ENCODE results near the gene SMG7.

Gene SMG7

GRCh38 chr1:183576537-183576936, 104.2 kb downstream of the SMG7 start:
- peaks cover 2% of the 10 kb centered on the region for H3K27me3 Mint-ChIP-seq
- peaks cover 5% of the 10 kb centered on the region for H3K36me3 Mint-ChIP-seq
- peaks cover 12% of the 10 kb centered on the region for H3K4me1 Mint-ChIP-seq (ENCODE audit: low read depth)
- no peak overlapping the region for H3K27ac Mint-ChIP-seq
- H3K4me3 Mint-ChIP-seq: no peak overlapping the region
- H3K9me3 Mint-ChIP-seq (ENCODE audit: low read depth): no peaks in the 10 kb centered on the region

DNA sequence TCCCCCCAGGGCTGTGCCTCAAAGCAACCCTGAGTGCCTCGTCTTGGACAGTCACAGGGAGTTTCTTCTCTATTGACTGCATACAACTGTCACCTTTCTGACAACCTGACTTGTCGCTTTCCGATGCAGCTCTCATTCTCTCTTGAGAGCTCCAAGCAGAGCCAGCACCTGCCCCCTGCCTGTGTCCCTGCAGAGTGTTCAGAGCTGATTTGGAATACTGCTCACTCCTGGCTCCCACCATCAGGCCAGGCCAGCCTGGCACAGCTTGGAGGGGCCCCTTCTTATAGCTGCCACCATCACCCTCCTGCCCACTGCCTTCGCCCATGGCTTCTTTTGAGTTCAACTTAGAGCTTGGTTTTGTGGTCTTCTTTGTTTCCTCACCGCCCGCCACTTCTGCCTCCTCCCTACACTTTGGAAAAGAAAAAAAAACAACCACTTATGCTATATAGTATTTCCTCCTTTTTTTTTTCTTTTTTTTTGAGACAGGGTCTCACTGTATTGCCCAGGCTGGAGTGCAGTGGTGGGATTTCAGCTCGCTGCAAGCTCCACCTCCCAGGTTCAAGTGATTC, 105.7 kb downstream of the SMG7 start:
- Mint-ChIP-seq H3K27ac (no peak overlapping the region), H3K36me3 (peaks cover 5% of the 10 kb centered on the region), H3K9me3 (ENCODE audit: low read depth) (no peaks in the 10 kb centered on the region), H3K27me3 (peaks cover 2% of the 10 kb centered on the region), H3K4me1 (ENCODE audit: low read depth) (peaks cover 12% of the 10 kb centered on the region), H3K4me3 (no peak overlapping the region)

- Mint-ChIP-seq H3K27me3 (no peaks in the 10 kb centered on the region), H3K4me1 (ENCODE audit: low read depth) (peaks cover 12% of the 10 kb centered on the region), H3K27ac (no peak overlapping the region), H3K9me3 (ENCODE audit: low read depth) (no peaks in the 10 kb centered on the region), H3K4me3 (no peak overlapping the region), H3K36me3 (peaks cover 5% of the 10 kb centered on the region)
These were observed 106.6 kb downstream of the SMG7 start for GRCh38 chr1:183578856-183579255.

DNA sequence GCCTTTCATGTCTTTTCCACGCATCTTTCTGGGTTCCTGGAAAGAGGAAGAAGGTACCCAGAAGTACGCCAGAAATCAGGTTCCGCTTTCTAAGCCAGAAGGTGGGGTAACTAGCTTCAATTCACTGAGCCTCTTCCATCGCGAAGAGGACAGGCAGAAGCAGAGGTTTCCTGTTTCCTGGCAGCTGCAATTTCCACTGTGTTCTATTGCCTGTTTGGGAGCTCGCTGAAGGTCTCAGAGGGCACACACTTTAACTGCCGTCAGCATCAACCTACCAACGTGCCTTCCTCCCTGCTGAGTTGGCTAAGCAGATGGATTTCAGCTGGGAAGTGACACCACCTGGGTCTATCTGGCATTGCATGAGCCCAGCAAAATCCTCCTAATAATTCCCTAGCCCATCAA, 108.0 kb downstream of the SMG7 start:
- Mint-ChIP-seq H3K4me3 (peak overlapping the region; percentile 20), H3K36me3 (peaks cover 2% of the 10 kb centered on the region), H3K27me3 (no peaks in the 10 kb centered on the region), H3K4me1 (ENCODE audit: low read depth) (peaks cover 12% of the 10 kb centered on the region), H3K27ac (no peak overlapping the region), H3K9me3 (ENCODE audit: low read depth) (no peaks in the 10 kb centered on the region)

- no peak overlapping the region for H3K27ac Mint-ChIP-seq
- H3K4me3 Mint-ChIP-seq: no peak overlapping the region
- no peaks in the 10 kb centered on the region for H3K36me3 Mint-ChIP-seq
- peaks cover 12% of the 10 kb centered on the region for H3K4me1 Mint-ChIP-seq (ENCODE audit: low read depth)
- no peaks in the 10 kb centered on the region for H3K27me3 Mint-ChIP-seq
- H3K9me3 Mint-ChIP-seq (ENCODE audit: low read depth): no peaks in the 10 kb centered on the region
These were observed 109.9 kb downstream of the SMG7 start for GRCh38 chr1:183582021-183582713.

DNA sequence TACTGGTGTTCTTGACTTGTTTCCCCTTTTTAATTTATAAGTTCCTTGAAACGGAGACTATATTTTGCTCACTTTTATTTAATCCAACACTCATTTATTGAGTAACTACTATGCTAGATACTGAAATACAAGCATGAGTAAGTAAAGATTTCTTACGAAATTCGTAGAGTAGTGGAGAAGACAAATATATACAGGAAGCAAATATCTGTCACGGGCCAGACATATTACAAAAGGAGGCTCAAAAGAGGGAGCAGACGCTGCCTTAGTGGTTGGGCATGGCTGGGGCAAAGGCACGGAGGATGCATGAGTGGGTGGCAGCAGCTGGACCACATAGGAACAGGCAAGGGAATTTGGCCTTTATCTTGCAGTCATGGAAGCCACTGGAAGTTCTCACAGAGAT, 111.2 kb downstream of the SMG7 start:
- Mint-ChIP-seq H3K36me3 (no peaks in the 10 kb centered on the region), H3K27ac (no peak overlapping the region), H3K4me3 (no peak overlapping the region)

GRCh38 chr1:183584147-183584546, 111.8 kb downstream of the SMG7 start:
- Mint-ChIP-seq H3K4me3 (no peak overlapping the region), H3K27ac (no peak overlapping the region), H3K9me3 (ENCODE audit: low read depth) (no peaks in the 10 kb centered on the region), H3K27me3 (no peaks in the 10 kb centered on the region), H3K4me1 (ENCODE audit: low read depth) (peaks cover 14% of the 10 kb centered on the region), H3K36me3 (no peaks in the 10 kb centered on the region)

More for the DNA sequence above, 111.2 kb downstream of the SMG7 start:
- Mint-ChIP-seq H3K9me3 (ENCODE audit: low read depth) (no peaks in the 10 kb centered on the region), H3K27me3 (no peaks in the 10 kb centered on the region), H3K4me1 (ENCODE audit: low read depth) (peaks cover 10% of the 10 kb centered on the region)

DNA sequence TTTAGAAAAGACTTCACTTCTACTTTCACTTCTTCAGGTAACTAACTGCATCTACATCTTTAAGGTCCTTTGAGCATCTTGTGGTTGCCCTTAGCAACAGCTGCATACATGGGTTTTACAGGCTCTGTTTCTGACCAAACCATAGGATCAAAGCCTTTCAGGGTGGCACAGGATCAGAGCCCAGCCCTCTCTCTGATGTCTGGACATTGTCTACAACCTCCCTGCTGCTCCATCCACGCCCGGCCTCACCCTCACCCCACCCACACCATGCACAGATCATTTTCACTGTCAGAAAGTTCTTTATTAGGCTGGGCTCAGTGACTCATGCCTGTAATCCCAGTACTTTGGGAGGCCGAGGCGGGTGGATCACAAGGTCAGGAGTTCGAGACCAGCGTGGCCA, 112.7 kb downstream of the SMG7 start:
- H3K36me3 Mint-ChIP-seq: no peaks in the 10 kb centered on the region
- peaks cover 18% of the 10 kb centered on the region for H3K4me1 Mint-ChIP-seq (ENCODE audit: low read depth)
- no peaks in the 10 kb centered on the region for H3K27me3 Mint-ChIP-seq
- no peak overlapping the region for H3K27ac Mint-ChIP-seq
- H3K4me3 Mint-ChIP-seq: no peak overlapping the region
- H3K9me3 Mint-ChIP-seq (ENCODE audit: low read depth): no peaks in the 10 kb centered on the region

GRCh38 chr1:183586455-183586854, 114.2 kb downstream of the SMG7 start:
- Mint-ChIP-seq H3K9me3 (ENCODE audit: low read depth) (no peaks in the 10 kb centered on the region), H3K4me1 (ENCODE audit: low read depth) (peaks cover 24% of the 10 kb centered on the region)

DNA sequence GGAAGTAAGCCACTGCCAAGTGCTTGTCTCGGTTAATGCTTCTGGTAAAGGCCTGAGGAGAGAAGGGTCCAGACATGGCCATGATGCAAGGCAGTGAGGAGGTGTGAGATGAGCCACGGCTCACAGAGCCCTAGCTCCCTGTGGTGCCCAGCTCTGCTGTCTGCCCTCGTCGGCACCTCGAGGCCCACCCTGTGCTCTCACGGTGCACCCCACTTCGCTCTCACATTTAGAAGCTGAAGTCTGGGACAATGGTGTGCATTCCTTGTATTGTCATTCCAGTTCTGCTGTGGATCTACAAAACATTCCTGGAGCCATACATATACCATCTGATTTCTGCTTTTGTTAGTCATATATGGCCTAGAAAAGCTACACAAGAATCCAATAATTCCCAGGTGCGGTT, 114.6 kb downstream of the SMG7 start:
- Mint-ChIP-seq H3K27me3 (no peaks in the 10 kb centered on the region), H3K4me3 (no peak overlapping the region), H3K9me3 (ENCODE audit: low read depth) (no peaks in the 10 kb centered on the region), H3K36me3 (no peaks in the 10 kb centered on the region), H3K4me1 (ENCODE audit: low read depth) (peaks cover 24% of the 10 kb centered on the region), H3K27ac (no peak overlapping the region)

More at GRCh38 chr1:183586455-183586854, 114.2 kb downstream of the SMG7 start:
- no peaks in the 10 kb centered on the region for H3K36me3 Mint-ChIP-seq
- H3K27me3 Mint-ChIP-seq: no peaks in the 10 kb centered on the region
- no peak overlapping the region for H3K4me3 Mint-ChIP-seq
- no peak overlapping the region for H3K27ac Mint-ChIP-seq

- Mint-ChIP-seq H3K4me1 (ENCODE audit: low read depth) (peaks cover 24% of the 10 kb centered on the region), H3K36me3 (no peaks in the 10 kb centered on the region), H3K4me3 (no peak overlapping the region), H3K9me3 (ENCODE audit: low read depth) (no peaks in the 10 kb centered on the region), H3K27ac (no peak overlapping the region), H3K27me3 (peaks cover 2% of the 10 kb centered on the region)
These were observed 116.5 kb downstream of the SMG7 start for GRCh38 chr1:183588827-183589226.

- peaks cover 2% of the 10 kb centered on the region for H3K27me3 Mint-ChIP-seq
- H3K4me1 Mint-ChIP-seq (ENCODE audit: low read depth): peaks cover 24% of the 10 kb centered on the region
- H3K4me3 Mint-ChIP-seq: no peak overlapping the region
- no peak overlapping the region for H3K27ac Mint-ChIP-seq
- no peaks in the 10 kb centered on the region for H3K36me3 Mint-ChIP-seq
- no peaks in the 10 kb centered on the region for H3K9me3 Mint-ChIP-seq (ENCODE audit: low read depth)
These were observed 117.1 kb downstream of the SMG7 start for GRCh38 chr1:183589384-183589783.

GRCh38 chr1:183589874-183590243, 117.6 kb downstream of the SMG7 start:
- Mint-ChIP-seq H3K4me3 (no peak overlapping the region), H3K36me3 (no peaks in the 10 kb centered on the region), H3K27me3 (peaks cover 2% of the 10 kb centered on the region), H3K4me1 (ENCODE audit: low read depth) (peaks cover 24% of the 10 kb centered on the region), H3K27ac (no peak overlapping the region), H3K9me3 (ENCODE audit: low read depth) (no peaks in the 10 kb centered on the region)

- no peak within 1 kb of the TSS for H3K4me3 Mint-ChIP-seq
- peaks cover 2% of the 10 kb centered on the region for H3K27me3 Mint-ChIP-seq
- no peaks in the 10 kb centered on the region for H3K9me3 Mint-ChIP-seq (ENCODE audit: low read depth)
- peak within 1 kb of the TSS; percentile 46 for H3K27ac Mint-ChIP-seq
- no peaks in the 10 kb centered on the region for H3K36me3 Mint-ChIP-seq
- peaks cover 24% of the 10 kb centered on the region for H3K4me1 Mint-ChIP-seq (ENCODE audit: low read depth)
These were observed 118.2 kb downstream of the SMG7 start, which contains the start of gene NCF2 for GRCh38 chr1:183590244-183591191. NCF2 (minus strand) TSS chr1:183590459; CDS start chr1:183590329, 130 bp downstream.

DNA sequence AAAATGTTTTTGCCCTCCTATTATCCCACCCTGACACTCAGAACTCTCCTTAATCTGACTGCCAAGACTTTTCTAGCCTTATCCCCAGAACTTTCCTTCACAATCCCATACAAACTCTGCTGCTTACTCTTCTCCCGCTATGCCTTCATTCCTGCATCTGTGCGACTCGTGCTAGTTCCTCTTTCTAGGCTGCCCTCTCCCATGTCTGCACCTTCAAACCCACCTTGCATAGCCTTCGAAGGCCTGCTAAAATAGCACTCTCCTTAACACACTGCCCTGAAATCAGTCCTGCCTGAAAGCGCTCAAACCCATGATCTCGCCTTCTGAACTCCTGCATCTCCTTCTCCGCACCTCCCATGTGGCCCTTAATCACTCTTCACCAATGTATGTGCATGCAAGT, 120.4 kb downstream of the SMG7 start:
- H3K4me3 Mint-ChIP-seq: no peak overlapping the region
- H3K4me1 Mint-ChIP-seq (ENCODE audit: low read depth): peaks cover 24% of the 10 kb centered on the region
- H3K9me3 Mint-ChIP-seq (ENCODE audit: low read depth): no peaks in the 10 kb centered on the region
- H3K27me3 Mint-ChIP-seq: peaks cover 4% of the 10 kb centered on the region
- H3K36me3 Mint-ChIP-seq: no peaks in the 10 kb centered on the region
- H3K27ac Mint-ChIP-seq: no peak overlapping the region
